GM12878 (cell line): ENCODE data around the gene RPGRIP1. TPM values are rescaled to one million over a fixed set of nuclear protein-coding genes. Genes with fewer than 3 reads are reported as not detected.
"Not testable (repeated sequence)": the region's sequence is repeated elsewhere in the genome, so short reads cannot be mapped to it uniquely, and the experiment has no call there.

Experiments
- ATAC-seq: fragments of 200-7000 bp; cut with Tn5 transposase; 3 replicates; pipeline ENCODE4 v1.9.1; 2020; ENCODE audit warnings: mild to moderate bottlenecking, moderate library complexity
- BruUV-seq: library from RNA; stranded (reverse); fragments of 400-500 nt; replicated peaks from 2 replicates; lab custom pipeline; 2021; lab: Mats Ljungman, UMichigan
- CTCF ChIA-PET: fragments of 300-600 bp; sonication (Branson Sonifier 250); formaldehyde crosslinking; extraction: SDS; loops from one replicate; lab custom pipeline; 2021; ENCODE audit warnings: inconsistent platforms; lab: Yijun Ruan, JAX
- POLR2A ChIA-PET: fragments of 350-600 bp; formaldehyde crosslinking; extraction: SDS; loops from one replicate; lab custom pipeline; 2021; ENCODE audit warnings: inconsistent platforms; lab: Charles Lee
- RAD21 ChIA-PET: fragments of 300-600 bp; sonication (Branson Sonifier 250); formaldehyde crosslinking; loops from one replicate; lab custom pipeline; 2023; ENCODE audit warnings: antibody characterized with exemption; ENCODE audit not compliant: unreplicated experiment; lab: Charles Lee
- SMC1A ChIA-PET: fragments of 300-600 bp; sonication (Branson Sonifier 250); formaldehyde crosslinking; loops from one replicate; lab custom pipeline; 2023; ENCODE audit not compliant: unreplicated experiment, uncharacterized antibody; lab: Charles Lee
- DNase-seq: peaks from one replicate; pipeline ENCODE4 v3.0.0-alpha.2; 2011; ENCODE audit warnings: low read depth, low spot score
- FAIRE-seq: peaks from 3 replicates; lab custom pipeline; 2011; peaks lifted over from hg19 to GRCh38; lab: Jason Lieb, UNC
- H2AFZ ChIP-seq: 2 replicates; pipeline ENCODE4 v1.6.0; 2011; ENCODE audit warnings: low read depth, low read length, control low read depth; ENCODE audit not compliant: control insufficient read depth
- H3K27ac ChIP-seq: 2 replicates; pipeline ENCODE4 v1.5.1; 2011; ENCODE audit warnings: control low read depth; ENCODE audit not compliant: control insufficient read depth, insufficient read depth
- H3K27me3 ChIP-seq, 2 experiments: replicated peaks in 1 of 2; 2 replicates each; pipeline versions ENCODE4 v1.6.0 to v1.6.1; 2011; ENCODE audit warnings: low read length in 1 of 2; ENCODE audit not compliant: control insufficient read depth in 2 of 2, insufficient read depth in 2 of 2
- H3K36me3 ChIP-seq, 2 experiments: 2 replicates each; pipeline ENCODE4 v1.5.1; 2011; ENCODE audit warnings: low read length in 1 of 2; ENCODE audit not compliant: control insufficient read depth in 2 of 2, insufficient read depth in 2 of 2
- H3K4me1 ChIP-seq: 2 replicates; pipeline ENCODE4 v1.6.1; 2011; ENCODE audit warnings: mild to moderate bottlenecking, low read length, moderate library complexity, mixed read lengths; ENCODE audit not compliant: control insufficient read depth, insufficient read depth
- H3K4me2 ChIP-seq: 2 replicates; pipeline ENCODE4 v1.6.0; 2011; ENCODE audit warnings: control low read depth; ENCODE audit not compliant: control insufficient read depth, insufficient read depth
- H3K4me3 ChIP-seq: fragments of 200-600 bp; sonication (generic); 2 replicates; pipeline ENCODE4 v1.5.1; 2016
- H3K79me2 ChIP-seq: 2 replicates; pipeline ENCODE4 v1.6.0; 2011; ENCODE audit warnings: low read length; ENCODE audit not compliant: control insufficient read depth, insufficient read depth
- H3K9ac ChIP-seq: 2 replicates; pipeline ENCODE4 v1.8.0; 2011; ENCODE audit warnings: low read length, control low read depth, mixed read lengths; ENCODE audit not compliant: control insufficient read depth, insufficient read depth
- H3K9me3 ChIP-seq: replicated peaks from 3 replicates; pipeline ENCODE4 v1.5.1; 2011; ENCODE audit warnings: mild to moderate bottlenecking, low read length; ENCODE audit not compliant: control insufficient read depth, insufficient read depth
- H4K20me1 ChIP-seq: 2 replicates; pipeline ENCODE4 v1.6.0; 2011; ENCODE audit not compliant: control insufficient read depth, insufficient read depth
- BHLHE40 ChIP-seq, 2 experiments: fragments of 450-650 bp in 1 of 2; IDR thresholded peaks; 2 replicates each; pipeline ENCODE4 v1.6.1; 2011 to 2017; ENCODE audit warnings: low read depth in 2 of 2, borderline replicate concordance in 1 of 2, improper control_type of control experiment in 1 of 2, low read length in 1 of 2, mild to moderate bottlenecking in 1 of 2
- EZH2 ChIP-seq: IDR thresholded peaks from 2 replicates; pipeline ENCODE4 v1.6.1; 2012; ENCODE audit warnings: low read depth, mild to moderate bottlenecking, control low read depth, inconsistent platforms, low read length, borderline replicate concordance; ENCODE audit not compliant: control insufficient read depth
- FOS ChIP-seq: IDR thresholded peaks from 3 replicates; pipeline ENCODE4 v1.6.1; 2011; ENCODE audit warnings: borderline replicate concordance; ENCODE audit not compliant: insufficient read length; ENCODE audit errors: extremely low read depth
- FOXM1 ChIP-seq: IDR thresholded peaks from 2 replicates; pipeline ENCODE4 v1.6.1; 2012; ENCODE audit warnings: low read depth, mild to moderate bottlenecking, inconsistent platforms, low read length, moderate library complexity
- KLF5 ChIP-seq: fragments of 450-650 bp; IDR thresholded peaks from 2 replicates; pipeline ENCODE4 v1.6.1; 2014; ENCODE audit warnings: mild to moderate bottlenecking; ENCODE audit not compliant: partially characterized antibody
- NR2C2 ChIP-seq: IDR thresholded peaks from 2 replicates; pipeline ENCODE4 v1.6.1; 2011; ENCODE audit warnings: borderline replicate concordance, low read depth; ENCODE audit not compliant: control insufficient read depth, insufficient read length
- SRF ChIP-seq, 2 experiments: IDR thresholded peaks; 2 replicates each; pipeline ENCODE4 v1.6.1; 2011; ENCODE audit warnings: low read depth in 2 of 2, low read length in 2 of 2, mild to moderate bottlenecking in 1 of 2, moderate library complexity in 1 of 2
- TAF1 ChIP-seq: IDR thresholded peaks from 2 replicates; pipeline ENCODE4 v1.6.1; 2011; ENCODE audit warnings: mild to moderate bottlenecking, low read depth, low read length, borderline replicate concordance
- YY1 ChIP-seq: IDR thresholded peaks from 2 replicates; pipeline ENCODE4 v1.6.1; 2011; ENCODE audit warnings: low read depth, mild to moderate bottlenecking, low read length
- WGBS: methylation state at CpG from one replicate; pipeline ENCODE4 v1.1.6; 2016; ENCODE audit warnings: low lambda C conversion rate; ENCODE audit not compliant: insufficient replicate concordance, insufficient coverage; ENCODE audit errors: missing lambda C conversion rate; 5-methylcytosine and 5-hydroxymethylcytosine counted together
- in situ Hi-C: fragments of 300-500 bp; cut with MboI; formaldehyde crosslinking; loops from 9 replicates; pipeline ENCODE4 v1.14.3; 2018; ENCODE audit warnings: mixed read lengths
- intact Hi-C: fragments of 100-400 bp; cut with micrococcal nuclease; formaldehyde crosslinking; loops from one replicate; pipeline ENCODE4 v1.14.2; 2022; ENCODE audit not compliant: unreplicated experiment
- polyA plus RNA-seq, 11 experiments: library from polyadenylated mRNA; depleted of rRNA in 4 of 11; unstranded in 6 of 11; stranded (reverse) in 5 of 11; fragments of >200 nt; fragmentation: Nextera tagmentation in 4 of 11; fragmentation: Illumina TruSeq in 1 of 11; extraction: Ambion mirVana in 4 of 11; extraction: Trizol in 1 of 11; gene quantifications; 1 replicate in 1 of 11; 2 replicates in 10 of 11; pipeline versions ENCODE4 v1.2.1 to v1.2.3, GENCODE V29; 2011 to 2016; ENCODE audit warnings: inconsistent platforms in 2 of 11, missing spikeins in 2 of 11, low read depth in 1 of 11
- total RNA-seq, 4 experiments: library from RNA; depleted of rRNA in 3 of 4; stranded (reverse); fragments of >200 nt in 3 of 4; fragmentation: Illumina TruSeq in 1 of 4; extraction: Trizol in 1 of 4; gene quantifications; 2 replicates each; pipeline versions ENCODE4 v1.2.1 to v1.2.3, GENCODE V29; 2013 to 2021
- TF ChIP-seq, protein P1 (sequence below): fragments of 450-650 bp; IDR thresholded peaks from 2 replicates; pipeline ENCODE4 v1.6.1; 2018; ENCODE audit warnings: mild to moderate bottlenecking, low read depth, moderate library complexity; ENCODE audit not compliant: partially characterized antibody
- TF ChIP-seq, protein P2 (sequence below): fragments of 150-350 bp; IDR thresholded peaks from 2 replicates; pipeline ENCODE4 v1.6.1; 2014; ENCODE audit warnings: mild to moderate bottlenecking, low read depth, low read length

The RPGRIP1 gene
- total and polyA plus RNA-seq, 10 of the 15 experiments (the other 5 are each of a cell fraction or from before 2014, with no cell fraction given) = 0.07 to 1.1 (median 0.30) TPM; not detected in 1

DNA sequence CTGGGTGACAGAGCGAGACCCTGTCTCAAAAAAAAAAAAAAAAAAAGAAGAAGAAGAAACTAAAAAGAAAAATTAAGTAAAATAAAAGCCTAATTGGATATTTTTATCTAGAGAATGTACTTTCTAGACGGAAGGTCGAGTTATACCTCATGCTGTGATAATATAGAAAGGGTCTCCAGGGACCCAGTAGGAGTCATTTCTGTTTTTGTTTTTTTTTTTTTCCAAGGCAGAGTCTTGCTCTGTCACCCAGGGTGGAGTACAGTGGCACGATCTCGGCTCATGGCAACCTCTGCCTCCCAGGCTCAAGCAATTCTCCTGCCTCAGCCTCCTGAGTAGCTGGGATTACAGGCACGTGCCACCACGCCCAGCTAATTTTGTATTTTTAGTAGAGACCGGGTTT is 14.1 kb downstream of the RPGRIP1 start:
- SMC1A ChIA-PET, H3K4me2 ChIP-seq, H2AFZ ChIP-seq, H3K9ac ChIP-seq, H3K27me3 ChIP-seq, H3K36me3 ChIP-seq, FAIRE-seq: not testable (repeated sequence)
- peak in 1 of 2 experiments; percentile 36; a peak in 1 of 4 replicates for TF ChIP-seq BHLHE40 (IDR thresholded peaks at IDR 0.05; ENCODE audit: borderline replicate concordance in 1 of 2, low read depth in 2 of 2, low read length in 1 of 2)
- TF ChIP-seq, all 136 proteins: peak for 1; not testable (repeated sequence) for 135
- BruUV-seq, intact Hi-C loops, H3K4me1 ChIP-seq, ATAC-seq, H3K79me2 ChIP-seq, H4K20me1 ChIP-seq, RAD21 ChIA-PET, DNase-seq, H3K9me3 ChIP-seq, H3K27ac ChIP-seq, in situ Hi-C loops, POLR2A ChIA-PET, H3K4me3 ChIP-seq, CTCF ChIA-PET: not testable (repeated sequence)
- 17% methylated on average over 7 of the region's 8 CpGs for WGBS

DNA sequence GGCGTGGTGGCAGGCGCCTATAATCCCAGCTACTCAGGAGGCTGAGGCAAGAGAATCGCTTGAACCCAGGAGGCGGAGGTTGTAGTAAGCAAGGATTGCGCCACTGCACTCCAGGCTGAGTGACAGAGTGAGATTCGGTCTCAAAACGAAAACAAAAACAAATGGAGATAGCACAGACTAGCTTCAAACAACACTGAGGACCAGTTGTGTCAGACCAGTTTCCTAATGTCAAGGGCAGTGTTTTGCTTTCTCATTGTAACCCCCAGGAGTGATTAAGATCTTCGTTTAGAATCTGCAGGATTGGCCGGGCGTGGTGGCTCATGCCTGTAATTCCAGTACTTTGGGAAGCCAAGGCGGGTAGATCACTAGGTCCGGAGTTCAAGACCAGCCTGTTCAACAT is 18.5 kb downstream of the RPGRIP1 start:
- CTCF ChIA-PET = interaction anchor here (0.6 to 0.7 kb wide), 2 partner anchors 11 to 98 kb away, joined by 3 to 4 read pairs; no protein-coding TSS in a partner anchor
- no peak for TF ChIP-seq YY1
- no peak for TF ChIP-seq TAF1
- TF ChIP-seq SRF (IDR thresholded peaks at IDR 0.05; ENCODE audit: low read depth in 2 of 2, low read length in 2 of 2) = no peak
- TF ChIP-seq NR2C2 = no peak
- no peak for TF ChIP-seq KLF5
- no peak for TF ChIP-seq EZH2
- TF ChIP-seq, protein P1, sequence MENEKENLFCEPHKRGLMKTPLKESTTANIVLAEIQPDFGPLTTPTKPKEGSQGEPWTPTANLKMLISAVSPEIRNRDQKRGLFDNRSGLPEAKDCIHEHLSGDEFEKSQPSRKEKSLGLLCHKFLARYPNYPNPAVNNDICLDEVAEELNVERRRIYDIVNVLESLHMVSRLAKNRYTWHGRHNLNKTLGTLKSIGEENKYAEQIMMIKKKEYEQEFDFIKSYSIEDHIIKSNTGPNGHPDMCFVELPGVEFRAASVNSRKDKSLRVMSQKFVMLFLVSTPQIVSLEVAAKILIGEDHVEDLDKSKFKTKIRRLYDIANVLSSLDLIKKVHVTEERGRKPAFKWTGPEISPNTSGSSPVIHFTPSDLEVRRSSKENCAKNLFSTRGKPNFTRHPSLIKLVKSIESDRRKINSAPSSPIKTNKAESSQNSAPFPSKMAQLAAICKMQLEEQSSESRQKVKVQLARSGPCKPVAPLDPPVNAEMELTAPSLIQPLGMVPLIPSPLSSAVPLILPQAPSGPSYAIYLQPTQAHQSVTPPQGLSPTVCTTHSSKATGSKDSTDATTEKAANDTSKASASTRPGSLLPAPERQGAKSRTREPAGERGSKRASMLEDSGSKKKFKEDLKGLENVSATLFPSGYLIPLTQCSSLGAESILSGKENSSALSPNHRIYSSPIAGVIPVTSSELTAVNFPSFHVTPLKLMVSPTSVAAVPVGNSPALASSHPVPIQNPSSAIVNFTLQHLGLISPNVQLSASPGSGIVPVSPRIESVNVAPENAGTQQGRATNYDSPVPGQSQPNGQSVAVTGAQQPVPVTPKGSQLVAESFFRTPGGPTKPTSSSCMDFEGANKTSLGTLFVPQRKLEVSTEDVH = no peak
- TF ChIP-seq, protein P2, sequence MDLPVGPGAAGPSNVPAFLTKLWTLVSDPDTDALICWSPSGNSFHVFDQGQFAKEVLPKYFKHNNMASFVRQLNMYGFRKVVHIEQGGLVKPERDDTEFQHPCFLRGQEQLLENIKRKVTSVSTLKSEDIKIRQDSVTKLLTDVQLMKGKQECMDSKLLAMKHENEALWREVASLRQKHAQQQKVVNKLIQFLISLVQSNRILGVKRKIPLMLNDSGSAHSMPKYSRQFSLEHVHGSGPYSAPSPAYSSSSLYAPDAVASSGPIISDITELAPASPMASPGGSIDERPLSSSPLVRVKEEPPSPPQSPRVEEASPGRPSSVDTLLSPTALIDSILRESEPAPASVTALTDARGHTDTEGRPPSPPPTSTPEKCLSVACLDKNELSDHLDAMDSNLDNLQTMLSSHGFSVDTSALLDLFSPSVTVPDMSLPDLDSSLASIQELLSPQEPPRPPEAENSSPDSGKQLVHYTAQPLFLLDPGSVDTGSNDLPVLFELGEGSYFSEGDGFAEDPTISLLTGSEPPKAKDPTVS = no peak
- no peak for TF ChIP-seq FOXM1
- no peak for TF ChIP-seq FOS

More for the DNA sequence above, 18.5 kb downstream of the RPGRIP1 start:
- FAIRE-seq (no peak), ATAC-seq (no peak), DNase-seq (no peak)
- Histone ChIP-seq H3K27me3 (no peaks in the 10 kb centered on the region; a peak in 1 of 4 replicates), H3K4me3 (no peak overlapping the region), H3K9me3 (no peaks in the 10 kb centered on the region), H3K9ac (no peak overlapping the region), H3K79me2 (no peaks in the 10 kb centered on the region), H3K4me2 (no peak overlapping the region), H3K4me1 (peaks cover 7% of the 10 kb centered on the region), H2AFZ (no peak overlapping the region), H4K20me1 (no peaks in the 10 kb centered on the region), H3K27ac (no peak overlapping the region), H3K36me3 (no peaks in the 10 kb centered on the region)
- intact Hi-C loops = no loop called here
- ChIA-PET SMC1A (interaction anchor here (0.9 kb wide), 1 partner anchor 83 kb away, joined by 3 read pairs; no protein-coding TSS in a partner anchor), RAD21 (no interaction called here), POLR2A (interaction anchor here (0.8 kb wide), 1 partner anchor 25 kb away, joined by 3 read pairs; no protein-coding TSS in a partner anchor)
- 78% methylated on average over 12 of the region's 12 CpGs for WGBS
- in situ Hi-C loops = no loop called here
- no TSS peak for BruUV-seq
